Myometrial cell (primary cell): Measurements from ENCODE around the gene CYB561D2. TPM values are rescaled to one million over a fixed set of nuclear protein-coding genes. Genes with fewer than 3 reads are reported as not detected.

ENCODE experiments used
- total RNA-seq: library from RNA; depleted of rRNA; stranded (reverse); fragments of >200 nt; gene quantifications from 2 replicates; pipeline ENCODE4 v1.2.3, GENCODE V29; 2015

The CYB561D2 gene
- total RNA-seq, result 29.6 and 41.5 TPM in 2 replicates

GRCh38 chr3:50350527-50351322, at the start of gene CYB561D2, which contains the start of gene NPRL2:
CYB561D2 (plus strand) TSS chr3:50350862; CDS start chr3:50351434, 572 bp downstream.
NPRL2 (minus strand) TSS chr3:50350775; CDS start chr3:50350652, 123 bp downstream.

GRCh38 chr3:50303013-50303815, 47.4 kb upstream of the CYB561D2 start, which contains the start of gene HYAL1:
HYAL1 (minus strand) TSS chr3:50303574; CDS start chr3:50302956, 618 bp downstream.

GRCh38 chr3:50322386-50323091, 28.1 kb upstream of the CYB561D2 start, which contains the start of gene HYAL2:
HYAL2 (minus strand) TSS chr3:50322745; CDS start chr3:50320489, 2,256 bp downstream.

GRCh38 chr3:50327943-50328691, 22.5 kb upstream of the CYB561D2 start, which contains the start of gene TUSC2:
TUSC2 (minus strand) TSS chr3:50328223; CDS start chr3:50328099, 124 bp downstream.

GRCh38 chr3:50340448-50341329, 10.0 kb upstream of the CYB561D2 start, which contains the start of gene RASSF1:
RASSF1 (minus strand) TSS chr3:50340836; CDS start chr3:50340805, 31 bp downstream.

GRCh38 chr3:50345586-50346234, 5.0 kb upstream of the CYB561D2 start, which contains the start of gene ZMYND10:
ZMYND10 (minus strand) TSS chr3:50345732; CDS start chr3:50345579, 153 bp downstream.

GRCh38 chr3:50358911-50359759, 8.5 kb downstream of the CYB561D2 start, which contains the start of gene TMEM115:
TMEM115 (minus strand) TSS chr3:50359521; CDS start chr3:50359063, 458 bp downstream.

Other genes with a start within 250 kb of the CYB561D2 start
- gene SEMA3F, start 195.5 kb upstream of the CYB561D2 start, total RNA-seq, result 5.2 and 7.8 TPM in 2 replicates
- not detected in 2 replicates for gene GNAT1, start 159.3 kb upstream of the CYB561D2 start, total RNA-seq
- not detected in 2 replicates for gene SLC38A3, start 145.6 kb upstream of the CYB561D2 start, total RNA-seq
- gene GNAI2, start 114.7 kb upstream of the CYB561D2 start, total RNA-seq, result 356 and 418 TPM in 2 replicates
- gene SEMA3B, start 81.7 kb upstream of the CYB561D2 start, total RNA-seq, result 19.0 and 23.0 TPM in 2 replicates
- gene LSMEM2, start 71.8 kb upstream of the CYB561D2 start, total RNA-seq, result not detected in 2 replicates
- 80.1 and 95.3 TPM in 2 replicates for gene IFRD2, start 58.4 kb upstream of the CYB561D2 start, total RNA-seq
- gene HYAL3, start 51.5 kb upstream of the CYB561D2 start, total RNA-seq, result 3.7 and 10.7 TPM in 2 replicates
- 16.8 and 18.2 TPM in 2 replicates for gene NAA80, start 51.5 kb upstream of the CYB561D2 start, total RNA-seq
- 1.7 and 2.8 TPM in 2 replicates for gene HYAL1, start 47.3 kb upstream of the CYB561D2 start, total RNA-seq
- 74.7 and 83.3 TPM in 2 replicates for gene HYAL2, start 28.1 kb upstream of the CYB561D2 start, total RNA-seq
- gene TUSC2, start 22.6 kb upstream of the CYB561D2 start, total RNA-seq, result 15.0 and 29.4 TPM in 2 replicates
- 37.2 and 39.0 TPM in 2 replicates for gene RASSF1, start 10.0 kb upstream of the CYB561D2 start, total RNA-seq
- gene ZMYND10, start 5.1 kb upstream of the CYB561D2 start, total RNA-seq, result 1.7 and 3.0 TPM in 2 replicates
- 23.2 and 31.7 TPM in 2 replicates for gene NPRL2, start 87 bp upstream of the CYB561D2 start, total RNA-seq
- gene TMEM115, start 8.7 kb downstream of the CYB561D2 start, total RNA-seq, result 61.1 and 71.2 TPM in 2 replicates
- 0.18 TPM in 1 of 2 replicates, not detected in the other for gene CACNA2D2, start 152.8 kb downstream of the CYB561D2 start, total RNA-seq
- 10.7 and 17.2 TPM in 2 replicates for gene C3orf18, start 216.9 kb downstream of the CYB561D2 start, total RNA-seq
- gene HEMK1, start 218.7 kb downstream of the CYB561D2 start, total RNA-seq, result 24.8 and 25.9 TPM in 2 replicates